GM12878 (cell line): ENCODE measurements around the gene NPAS2. TPM values are rescaled to one million over a fixed set of nuclear protein-coding genes. Genes with fewer than 3 reads are reported as not detected.

Experiments
- ETV6 ChIP-seq, 2 experiments: fragments of 450-650 bp in 1 of 2; IDR thresholded peaks in 1 of 2; conservative IDR thresholded peaks in 1 of 2; 2 replicates each; pipeline ENCODE4 v1.6.1; 2014; ENCODE audit warnings: antibody characterized with exemption in 1 of 2, borderline replicate concordance in 1 of 2, low read depth in 1 of 2, mild to moderate bottlenecking in 1 of 2, moderate library complexity in 1 of 2
- KAT2A ChIP-seq: conservative IDR thresholded peaks from 2 replicates; pipeline ENCODE4 v1.6.1; 2011; ENCODE audit warnings: low read depth, low read length; ENCODE audit not compliant: control insufficient read depth
- MEF2B ChIP-seq: fragments of 450-650 bp; IDR thresholded peaks from 2 replicates; pipeline ENCODE4 v1.6.1; 2018; ENCODE audit warnings: mild to moderate bottlenecking, moderate library complexity; ENCODE audit not compliant: partially characterized antibody, poor library complexity, severe bottlenecking
- MLLT1 ChIP-seq: fragments of 450-650 bp; IDR thresholded peaks from 2 replicates; pipeline ENCODE4 v1.6.1; 2016; ENCODE audit warnings: mild to moderate bottlenecking
- RAD21 ChIP-seq: IDR thresholded peaks from 2 replicates; pipeline ENCODE4 v1.6.1; 2011; ENCODE audit warnings: mild to moderate bottlenecking, low read depth, low read length, moderate library complexity; ENCODE audit not compliant: insufficient read depth
- TARDBP ChIP-seq: IDR thresholded peaks from 2 replicates; pipeline ENCODE4 v1.6.1; 2016; ENCODE audit warnings: borderline replicate concordance
- TCF3 ChIP-seq: IDR thresholded peaks from 2 replicates; pipeline ENCODE4 v1.6.1; 2012; ENCODE audit warnings: low read depth, mild to moderate bottlenecking, low read length, borderline replicate concordance; ENCODE audit not compliant: insufficient read depth
- YY1 ChIP-seq: IDR thresholded peaks from 2 replicates; pipeline ENCODE4 v1.6.1; 2011; ENCODE audit warnings: low read depth, mild to moderate bottlenecking, low read length
- ZNF207 ChIP-seq: fragments of 450-650 bp; IDR thresholded peaks from 2 replicates; pipeline ENCODE4 v1.6.1; 2014; ENCODE audit warnings: antibody characterized with exemption, mild to moderate bottlenecking, borderline replicate concordance
- polyA plus RNA-seq, 11 experiments: library from polyadenylated mRNA; depleted of rRNA in 4 of 11; unstranded in 6 of 11; stranded (reverse) in 5 of 11; fragments of >200 nt; fragmentation: Nextera tagmentation in 4 of 11; fragmentation: Illumina TruSeq in 1 of 11; extraction: Ambion mirVana in 4 of 11; extraction: Trizol in 1 of 11; gene quantifications; 1 replicate in 1 of 11; 2 replicates in 10 of 11; pipeline versions ENCODE4 v1.2.1 to v1.2.3, GENCODE V29; 2011 to 2016; ENCODE audit warnings: inconsistent platforms in 2 of 11, missing spikeins in 2 of 11, low read depth in 1 of 11
- total RNA-seq, 4 experiments: library from RNA; depleted of rRNA in 3 of 4; stranded (reverse); fragments of >200 nt in 3 of 4; fragmentation: Illumina TruSeq in 1 of 4; extraction: Trizol in 1 of 4; gene quantifications; 2 replicates each; pipeline versions ENCODE4 v1.2.1 to v1.2.3, GENCODE V29; 2013 to 2021
- TF ChIP-seq, protein P1 (sequence below): fragments of 450-650 bp; formaldehyde crosslinking; IDR thresholded peaks from 2 replicates; pipeline ENCODE4 v1.4.0; 2022; ENCODE audit warnings: mild to moderate bottlenecking, moderate library complexity
- TF ChIP-seq, protein P2 (sequence below): fragments of 450-650 bp; IDR thresholded peaks from 2 replicates; pipeline ENCODE4 v1.6.1; 2017; ENCODE audit warnings: mild to moderate bottlenecking, low read depth, inconsistent platforms; ENCODE audit not compliant: poor library complexity, severe bottlenecking
- TF ChIP-seq, protein P3 (sequence below): fragments of 450-650 bp; IDR thresholded peaks from 2 replicates; pipeline ENCODE4 v1.6.1; 2018; ENCODE audit warnings: mild to moderate bottlenecking, low read depth, moderate library complexity; ENCODE audit not compliant: partially characterized antibody

NPAS2 gene
- total and polyA plus RNA-seq, 10 of the 15 experiments (the other 5 are each of a cell fraction or from before 2014, with no cell fraction given): 0.08 TPM; not detected in 9

- TF ChIP-seq, protein P1, sequence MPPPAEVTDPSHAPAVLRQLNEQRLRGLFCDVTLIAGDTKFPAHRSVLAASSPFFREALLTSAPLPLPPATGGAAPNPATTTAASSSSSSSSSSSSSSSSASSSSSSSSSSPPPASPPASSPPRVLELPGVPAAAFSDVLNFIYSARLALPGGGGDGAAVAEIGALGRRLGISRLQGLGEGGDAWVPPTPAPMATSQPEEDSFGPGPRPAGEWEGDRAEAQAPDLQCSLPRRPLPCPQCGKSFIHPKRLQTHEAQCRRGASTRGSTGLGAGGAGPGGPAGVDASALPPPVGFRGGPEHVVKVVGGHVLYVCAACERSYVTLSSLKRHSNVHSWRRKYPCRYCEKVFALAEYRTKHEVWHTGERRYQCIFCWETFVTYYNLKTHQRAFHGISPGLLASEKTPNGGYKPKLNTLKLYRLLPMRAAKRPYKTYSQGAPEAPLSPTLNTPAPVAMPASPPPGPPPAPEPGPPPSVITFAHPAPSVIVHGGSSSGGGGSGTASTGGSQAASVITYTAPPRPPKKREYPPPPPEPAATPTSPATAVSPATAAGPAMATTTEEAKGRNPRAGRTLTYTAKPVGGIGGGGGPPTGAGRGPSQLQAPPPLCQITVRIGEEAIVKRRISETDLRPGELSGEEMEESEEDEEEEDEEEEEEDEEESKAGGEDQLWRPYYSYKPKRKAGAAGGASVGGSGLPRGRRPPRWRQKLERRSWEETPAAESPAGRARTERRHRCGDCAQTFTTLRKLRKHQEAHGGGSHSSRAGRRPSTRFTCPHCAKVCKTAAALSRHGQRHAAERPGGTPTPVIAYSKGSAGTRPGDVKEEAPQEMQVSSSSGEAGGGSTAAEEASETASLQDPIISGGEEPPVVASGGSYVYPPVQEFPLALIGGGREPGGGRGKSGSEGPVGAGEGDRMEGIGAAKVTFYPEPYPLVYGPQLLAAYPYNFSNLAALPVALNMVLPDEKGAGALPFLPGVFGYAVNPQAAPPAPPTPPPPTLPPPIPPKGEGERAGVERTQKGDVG (CRISPR knock-in tag): no peak
- TF ChIP-seq, protein P2, sequence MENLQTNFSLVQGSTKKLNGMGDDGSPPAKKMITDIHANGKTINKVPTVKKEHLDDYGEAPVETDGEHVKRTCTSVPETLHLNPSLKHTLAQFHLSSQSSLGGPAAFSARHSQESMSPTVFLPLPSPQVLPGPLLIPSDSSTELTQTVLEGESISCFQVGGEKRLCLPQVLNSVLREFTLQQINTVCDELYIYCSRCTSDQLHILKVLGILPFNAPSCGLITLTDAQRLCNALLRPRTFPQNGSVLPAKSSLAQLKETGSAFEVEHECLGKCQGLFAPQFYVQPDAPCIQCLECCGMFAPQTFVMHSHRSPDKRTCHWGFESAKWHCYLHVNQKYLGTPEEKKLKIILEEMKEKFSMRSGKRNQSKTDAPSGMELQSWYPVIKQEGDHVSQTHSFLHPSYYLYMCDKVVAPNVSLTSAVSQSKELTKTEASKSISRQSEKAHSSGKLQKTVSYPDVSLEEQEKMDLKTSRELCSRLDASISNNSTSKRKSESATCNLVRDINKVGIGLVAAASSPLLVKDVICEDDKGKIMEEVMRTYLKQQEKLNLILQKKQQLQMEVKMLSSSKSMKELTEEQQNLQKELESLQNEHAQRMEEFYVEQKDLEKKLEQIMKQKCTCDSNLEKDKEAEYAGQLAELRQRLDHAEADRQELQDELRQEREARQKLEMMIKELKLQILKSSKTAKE: no peak
- TF ChIP-seq TARDBP (no peak), TCF3 (no peak), MLLT1 (no peak), RAD21 (no peak), MEF2B (no peak), YY1 (no peak), ETV6 (conservative IDR thresholded peaks at IDR 0.05 in 1 of 2, IDR thresholded peaks at IDR 0.05 in 1 of 2; ENCODE audit: borderline replicate concordance in 1 of 2, low read depth in 1 of 2) (no peak), KAT2A (no peak), ZNF207 (no peak)
- TF ChIP-seq, protein P3, sequence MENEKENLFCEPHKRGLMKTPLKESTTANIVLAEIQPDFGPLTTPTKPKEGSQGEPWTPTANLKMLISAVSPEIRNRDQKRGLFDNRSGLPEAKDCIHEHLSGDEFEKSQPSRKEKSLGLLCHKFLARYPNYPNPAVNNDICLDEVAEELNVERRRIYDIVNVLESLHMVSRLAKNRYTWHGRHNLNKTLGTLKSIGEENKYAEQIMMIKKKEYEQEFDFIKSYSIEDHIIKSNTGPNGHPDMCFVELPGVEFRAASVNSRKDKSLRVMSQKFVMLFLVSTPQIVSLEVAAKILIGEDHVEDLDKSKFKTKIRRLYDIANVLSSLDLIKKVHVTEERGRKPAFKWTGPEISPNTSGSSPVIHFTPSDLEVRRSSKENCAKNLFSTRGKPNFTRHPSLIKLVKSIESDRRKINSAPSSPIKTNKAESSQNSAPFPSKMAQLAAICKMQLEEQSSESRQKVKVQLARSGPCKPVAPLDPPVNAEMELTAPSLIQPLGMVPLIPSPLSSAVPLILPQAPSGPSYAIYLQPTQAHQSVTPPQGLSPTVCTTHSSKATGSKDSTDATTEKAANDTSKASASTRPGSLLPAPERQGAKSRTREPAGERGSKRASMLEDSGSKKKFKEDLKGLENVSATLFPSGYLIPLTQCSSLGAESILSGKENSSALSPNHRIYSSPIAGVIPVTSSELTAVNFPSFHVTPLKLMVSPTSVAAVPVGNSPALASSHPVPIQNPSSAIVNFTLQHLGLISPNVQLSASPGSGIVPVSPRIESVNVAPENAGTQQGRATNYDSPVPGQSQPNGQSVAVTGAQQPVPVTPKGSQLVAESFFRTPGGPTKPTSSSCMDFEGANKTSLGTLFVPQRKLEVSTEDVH: no peak
Observed at GRCh38 chr2:100964681-100965169, 144.8 kb downstream of the NPAS2 start (continued).
